GM20431 (cell line): ENCODE measurements around the gene HES7.
"Not testable (repeated sequence)": the region's sequence is repeated elsewhere in the genome, so short reads cannot be mapped to it uniquely, and the experiment has no call there.

Experiments used
- in situ Hi-C: fragments of 300-500 bp; cut with MseI, MboI; formaldehyde crosslinking; loops from one replicate; pipeline ENCODE4 v1.15.0; 2020; ENCODE audit warnings: low sequenced_read_pairs; ENCODE audit not compliant: unreplicated experiment

The HES7 gene

GRCh38 chr17:8105957-8106398, 17.9 kb downstream of the HES7 start:
- in situ Hi-C loops, result no loop called here

GRCh38 chr17:8104911-8105310, 19.0 kb downstream of the HES7 start:
- in situ Hi-C loops, result no loop called here

- in situ Hi-C loops, result no loop called here
These were observed 20.4 kb downstream of the HES7 start for GRCh38 chr17:8103549-8103948.

GRCh38 chr17:8101721-8102120, 22.2 kb downstream of the HES7 start:
- in situ Hi-C loops, result no loop called here

- in situ Hi-C loops, result no loop called here
These were observed 23.1 kb downstream of the HES7 start for GRCh38 chr17:8100763-8101162.

- in situ Hi-C loops, result no loop called here
These were observed 23.8 kb downstream of the HES7 start for GRCh38 chr17:8100111-8100510.

GRCh38 chr17:8096541-8096940, 27.4 kb downstream of the HES7 start:
- in situ Hi-C loops, result no loop called here

- in situ Hi-C loops, result no loop called here
These were observed 28.5 kb downstream of the HES7 start for GRCh38 chr17:8095361-8095760.

- in situ Hi-C loops, result no loop called here
These were observed 32.7 kb downstream of the HES7 start for GRCh38 chr17:8091033-8091687.

- in situ Hi-C loops, result no loop called here
These were observed 34.2 kb downstream of the HES7 start for GRCh38 chr17:8089728-8090127.

- in situ Hi-C loops, result no loop called here
These were observed 36.0 kb downstream of the HES7 start for GRCh38 chr17:8087952-8088230.

- in situ Hi-C loops, result no loop called here
These were observed 36.6 kb downstream of the HES7 start, which contains the start of gene ALOX12B for GRCh38 chr17:8087075-8087951. Gene ALOX12B (minus strand): TSS chr17:8087716. CDS start chr17:8087442, 274 bp downstream.

GRCh38 chr17:8084250-8084649, 39.7 kb downstream of the HES7 start:
- in situ Hi-C loops, result no loop called here

GRCh38 chr17:8082292-8082691, 41.6 kb downstream of the HES7 start:
- in situ Hi-C loops, result no loop called here

- in situ Hi-C loops, result no loop called here
These were observed 42.0 kb downstream of the HES7 start for GRCh38 chr17:8081876-8082275.

GRCh38 chr17:8080799-8081219, 43.1 kb downstream of the HES7 start:
- in situ Hi-C loops, result no loop called here

- in situ Hi-C loops, result no loop called here
These were observed 43.6 kb downstream of the HES7 start for GRCh38 chr17:8080208-8080798.

- in situ Hi-C loops, result no loop called here
These were observed 44.4 kb downstream of the HES7 start for GRCh38 chr17:8079291-8080207.

GRCh38 chr17:8077939-8078338, 46.0 kb downstream of the HES7 start:
- in situ Hi-C loops, result not testable (repeated sequence)
